ENCODE data around the gene MROH8. TPM values are rescaled to one million over a fixed set of nuclear protein-coding genes. Genes with fewer than 3 reads are reported as not detected.
"Not testable (repeated sequence)": the region's sequence is repeated elsewhere in the genome, so short reads cannot be mapped to it uniquely, and the experiment has no call there.

Gene MROH8
- polyA plus RNA-seq, 3 donors: 6.9 to 7.9 (median 6.9) TPM

DNA sequence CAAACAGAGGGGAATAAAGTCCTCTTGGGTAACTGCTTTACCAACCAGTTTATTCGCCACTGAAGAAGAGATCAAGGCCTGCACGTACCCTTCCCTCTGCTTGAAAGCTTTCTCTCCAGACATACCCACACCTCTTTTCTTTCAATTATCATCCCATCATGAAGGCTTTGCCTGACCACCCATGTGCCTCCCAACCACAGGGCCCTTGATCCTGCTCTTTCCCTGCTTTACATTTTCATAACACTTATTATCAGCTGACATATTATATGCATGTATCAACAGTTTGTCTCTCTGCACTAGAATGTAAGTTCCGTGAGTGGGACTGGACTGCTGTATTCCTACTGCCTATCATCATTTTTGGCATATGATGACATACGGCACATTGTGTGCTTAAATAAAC is 21.1 kb downstream of the MROH8 start:
- DNase-seq (ENCODE audit: low read depth in 3 of 3, low spot score in 2 of 3): no peak

DNA sequence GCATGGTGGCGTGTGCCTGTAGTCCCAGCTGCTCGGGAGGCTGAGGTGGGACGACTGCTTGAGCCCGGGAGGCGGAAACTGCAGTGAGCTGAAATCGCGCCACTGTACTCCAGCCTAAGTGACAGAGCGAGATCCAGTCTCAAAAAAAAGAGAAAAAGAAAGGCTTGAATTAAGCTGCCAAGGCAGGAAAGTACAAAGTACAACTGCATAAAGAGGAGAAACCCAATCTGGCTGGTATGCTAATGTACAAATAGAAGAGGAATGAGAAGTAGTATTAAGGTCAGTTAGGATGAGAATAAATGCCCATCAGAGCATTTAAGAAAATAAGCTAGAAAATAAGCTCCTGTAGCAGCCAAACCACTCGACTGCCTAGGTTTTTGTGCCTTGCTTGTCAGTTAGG is 23.4 kb downstream of the MROH8 start:
- no peak for DNase-seq (ENCODE audit: low read depth in 3 of 3, low spot score in 2 of 3)

GRCh38 chr20:37154684-37155298 is 24.6 kb downstream of the MROH8 start:
- no peak for DNase-seq (ENCODE audit: low read depth in 3 of 3, low spot score in 2 of 3)

DNA sequence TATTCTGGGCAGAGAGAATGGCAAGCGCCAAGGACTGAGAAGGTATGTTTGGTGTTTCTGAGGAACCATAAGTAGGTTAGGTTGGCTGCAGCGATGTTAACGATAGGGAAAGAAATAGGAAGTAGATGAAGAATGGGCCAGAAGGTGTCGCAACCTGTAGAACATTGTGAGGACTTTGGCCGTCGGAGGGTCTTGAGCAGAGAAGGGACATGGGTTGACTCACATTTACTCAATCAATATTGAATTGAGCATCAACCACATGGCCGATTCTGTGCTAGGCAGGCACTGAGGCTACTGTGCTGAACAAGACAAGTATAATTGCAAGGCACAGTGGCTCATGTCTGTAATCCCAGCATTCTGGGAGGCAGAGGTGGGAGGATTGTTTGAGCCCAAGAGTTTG is 27.1 kb downstream of the MROH8 start:
- DNase-seq (ENCODE audit: low read depth in 3 of 3, low spot score in 2 of 3): no peak

DNA sequence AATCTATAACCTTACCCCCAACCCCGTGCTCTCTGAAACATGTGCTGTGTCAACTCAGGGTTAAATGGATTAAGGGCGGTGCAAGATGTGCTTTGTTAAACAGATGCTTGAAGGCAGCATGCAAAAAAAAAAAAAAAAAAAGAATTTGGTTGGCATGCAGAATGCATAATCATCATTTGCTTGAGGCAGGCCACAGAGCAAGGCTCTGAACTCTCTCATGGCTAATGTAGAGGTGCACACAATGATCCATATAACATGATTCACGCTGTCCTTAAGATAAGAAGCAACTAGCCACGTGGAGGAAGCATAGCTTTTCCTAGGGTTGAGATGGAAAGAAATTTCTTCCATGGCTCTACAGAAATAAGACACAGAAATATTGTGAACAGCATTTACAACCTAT is 27.8 kb downstream of the MROH8 start:
- no peak for DNase-seq (ENCODE audit: low read depth in 3 of 3, low spot score in 2 of 3)

GRCh38 chr20:37150864-37151263 is 28.5 kb downstream of the MROH8 start:
- not testable (repeated sequence) for DNase-seq (ENCODE audit: low read depth in 3 of 3, low spot score in 2 of 3)

GRCh38 chr20:37147250-37147649 is 32.1 kb downstream of the MROH8 start:
- no peak for DNase-seq (ENCODE audit: low read depth in 3 of 3, low spot score in 2 of 3)

DNA sequence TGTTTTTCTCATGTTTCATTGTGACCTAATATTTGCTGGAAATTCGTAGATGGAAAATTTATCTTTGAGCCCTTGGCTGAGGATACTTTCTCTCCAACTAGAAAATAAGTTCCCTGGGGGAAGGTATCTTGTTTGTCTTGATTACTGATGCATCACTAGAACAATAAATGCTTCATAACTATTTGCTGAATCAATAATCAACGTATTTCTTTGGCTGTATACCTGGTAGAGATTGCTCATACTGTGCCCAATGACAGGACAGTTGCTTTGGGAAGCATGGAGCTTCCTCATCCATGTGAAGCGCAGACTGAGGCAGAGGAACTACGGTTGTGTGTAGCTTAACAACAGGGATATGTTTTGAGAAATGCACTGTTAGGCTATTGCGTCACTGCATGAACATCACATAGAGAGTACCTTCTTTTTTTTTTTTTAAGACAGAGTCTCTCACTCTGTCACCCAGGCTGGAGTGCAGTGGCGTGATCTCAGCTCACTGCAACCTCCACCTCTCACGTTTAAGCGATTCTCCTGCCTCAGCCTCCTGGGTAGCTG is 34.4 kb downstream of the MROH8 start:
- DNase-seq (ENCODE audit: low read depth in 3 of 3, low spot score in 2 of 3): no peak

- DNase-seq (ENCODE audit: low read depth in 3 of 3, low spot score in 2 of 3): no peak
These were observed 36.6 kb downstream of the MROH8 start for GRCh38 chr20:37142708-37143107.

DNA sequence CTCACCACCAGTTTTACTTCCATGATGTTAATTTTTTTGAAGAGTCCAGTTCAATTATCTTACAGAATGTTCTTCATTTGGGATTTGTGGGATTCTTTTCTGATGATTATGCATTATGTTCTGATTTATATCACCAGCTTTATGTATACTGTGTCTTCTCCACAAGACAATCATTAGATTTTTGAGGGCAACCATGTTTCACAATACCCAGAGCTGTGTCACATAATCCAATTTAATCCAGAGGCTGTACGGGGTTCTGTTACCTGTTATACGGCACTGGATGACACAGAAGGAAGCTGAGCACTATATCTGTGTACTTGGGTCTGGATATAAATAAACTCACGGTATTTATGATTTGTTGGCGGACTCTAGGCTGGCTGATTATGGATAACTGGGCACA is 41.8 kb downstream of the MROH8 start:
- no peak for DNase-seq (ENCODE audit: low read depth in 3 of 3, low spot score in 2 of 3)

DNA sequence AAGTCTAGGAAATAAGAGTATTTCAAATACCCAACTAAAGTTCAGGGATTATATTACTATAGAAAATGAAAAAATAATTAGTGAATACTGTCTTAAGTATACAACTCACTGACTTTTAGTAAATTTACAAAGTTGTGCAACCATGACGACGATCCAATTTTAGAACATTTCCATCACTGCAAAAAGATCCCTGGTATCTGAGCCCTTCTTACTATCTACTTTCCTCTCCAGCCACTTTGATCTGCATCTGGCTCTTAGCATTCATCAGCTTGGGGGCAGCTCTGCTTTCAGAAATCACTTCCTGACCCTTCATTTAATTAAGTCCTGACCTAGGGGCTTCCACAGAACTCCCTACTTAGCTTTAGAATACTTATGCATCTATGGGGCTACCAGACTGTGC is 45.4 kb downstream of the MROH8 start:
- DNase-seq (ENCODE audit: low read depth in 3 of 3, low spot score in 2 of 3): no peak

DNA sequence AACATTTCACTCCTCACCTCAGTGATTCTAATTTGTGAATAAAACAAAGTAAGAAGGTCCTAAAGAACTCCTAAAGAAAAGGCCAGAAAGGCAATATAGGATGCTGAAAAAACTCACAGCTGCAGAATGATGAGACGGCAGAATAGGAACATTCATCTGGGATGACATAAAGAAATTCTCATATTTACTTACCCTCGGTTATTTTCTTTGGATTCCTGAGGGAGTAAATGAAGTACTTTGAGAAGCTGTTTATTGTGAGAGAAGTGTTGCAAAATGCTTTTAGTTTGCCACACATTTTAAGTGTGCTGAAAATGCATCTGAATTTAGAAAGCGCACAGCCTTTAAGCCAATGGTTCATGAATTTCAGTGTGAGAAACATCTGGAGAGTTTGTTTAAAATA is 47.9 kb downstream of the MROH8 start:
- no peak for DNase-seq (ENCODE audit: low read depth in 3 of 3, low spot score in 2 of 3)

- DNase-seq (ENCODE audit: low read depth in 3 of 3, low spot score in 2 of 3): no peak
These were observed 50.5 kb downstream of the MROH8 start for GRCh38 chr20:37128803-37129202.

DNA sequence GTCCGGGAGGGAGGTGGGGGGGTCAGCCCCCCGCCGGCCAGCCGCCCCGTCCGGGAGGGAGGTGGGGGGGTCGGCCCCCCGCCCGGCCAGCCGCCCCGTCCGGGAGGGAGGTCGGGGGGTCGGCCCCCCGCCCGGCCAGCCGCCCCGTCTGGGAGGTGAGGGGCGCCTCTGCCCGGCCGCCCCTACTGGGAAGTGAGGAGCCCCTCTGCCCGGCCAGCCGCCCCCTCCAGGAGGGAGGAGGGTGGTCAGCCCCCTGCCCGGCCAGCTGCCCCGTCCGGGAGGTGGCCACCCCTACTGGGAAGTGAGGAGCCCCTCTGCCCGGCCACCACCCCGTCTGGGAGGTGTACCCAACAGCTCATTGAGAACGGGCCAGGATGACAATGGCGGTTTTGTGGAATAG is 53.1 kb downstream of the MROH8 start:
- DNase-seq (ENCODE audit: low read depth in 3 of 3, low spot score in 2 of 3): not testable (repeated sequence)

GRCh38 chr20:37123441-37123840 is 55.9 kb downstream of the MROH8 start:
- no peak for DNase-seq (ENCODE audit: low read depth in 3 of 3, low spot score in 2 of 3)

- no peak for DNase-seq (ENCODE audit: low read depth in 3 of 3, low spot score in 2 of 3)
These were observed 58.9 kb downstream of the MROH8 start for GRCh38 chr20:37120497-37120896.

- no peak for DNase-seq (ENCODE audit: low read depth in 3 of 3, low spot score in 2 of 3)
These were observed 59.9 kb downstream of the MROH8 start for GRCh38 chr20:37119356-37120036.

GRCh38 chr20:37114012-37114411 is 65.3 kb downstream of the MROH8 start:
- no peak for DNase-seq (ENCODE audit: low read depth in 3 of 3, low spot score in 2 of 3)

DNA sequence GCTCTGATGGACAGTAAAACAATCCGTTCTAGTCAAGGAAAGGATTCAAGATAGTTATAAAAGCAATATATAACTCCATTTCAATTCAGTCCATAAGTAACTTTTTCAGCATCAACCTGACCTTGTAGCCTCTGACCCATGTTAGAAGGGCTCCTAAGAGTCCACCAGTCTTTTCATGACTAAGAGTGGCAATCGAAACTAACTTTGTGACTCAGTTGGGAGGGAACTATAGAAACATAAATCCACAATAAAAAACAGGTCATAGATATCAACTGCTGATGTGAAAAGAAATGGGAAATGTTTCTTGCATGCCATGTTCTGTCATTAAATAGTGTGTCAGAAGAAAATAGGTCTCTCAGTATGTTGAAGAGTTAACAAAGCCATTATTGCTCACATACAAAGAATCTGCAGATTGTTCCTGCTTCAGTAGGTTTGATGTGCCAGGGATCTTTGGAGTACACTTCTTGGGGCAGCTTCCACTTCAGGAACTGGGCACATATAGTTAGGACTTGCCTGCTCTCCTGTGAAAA is 67.4 kb downstream of the MROH8 start:
- no peak for DNase-seq (ENCODE audit: low read depth in 3 of 3, low spot score in 2 of 3)

DNA sequence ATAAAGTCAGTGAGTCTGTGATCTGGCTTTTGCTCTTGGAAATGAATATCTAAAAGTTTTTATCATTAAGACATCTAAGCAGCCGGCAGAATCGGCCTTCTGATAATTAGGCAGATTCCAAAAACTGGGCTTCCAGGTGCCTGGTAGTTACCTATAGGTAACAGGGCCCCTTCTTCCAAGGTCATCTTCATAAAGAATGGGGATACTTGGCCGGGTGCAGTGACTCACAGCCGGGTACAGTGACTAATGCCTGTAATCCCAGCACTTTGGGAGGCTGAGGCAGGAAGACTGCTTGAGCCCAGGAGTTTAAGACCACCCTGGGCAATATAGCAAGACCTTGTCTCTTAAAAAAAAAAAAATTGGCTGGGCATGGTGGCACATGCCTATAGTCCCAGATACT is 70.7 kb downstream of the MROH8 start:
- no peak for DNase-seq (ENCODE audit: low read depth in 3 of 3, low spot score in 2 of 3)

DNA sequence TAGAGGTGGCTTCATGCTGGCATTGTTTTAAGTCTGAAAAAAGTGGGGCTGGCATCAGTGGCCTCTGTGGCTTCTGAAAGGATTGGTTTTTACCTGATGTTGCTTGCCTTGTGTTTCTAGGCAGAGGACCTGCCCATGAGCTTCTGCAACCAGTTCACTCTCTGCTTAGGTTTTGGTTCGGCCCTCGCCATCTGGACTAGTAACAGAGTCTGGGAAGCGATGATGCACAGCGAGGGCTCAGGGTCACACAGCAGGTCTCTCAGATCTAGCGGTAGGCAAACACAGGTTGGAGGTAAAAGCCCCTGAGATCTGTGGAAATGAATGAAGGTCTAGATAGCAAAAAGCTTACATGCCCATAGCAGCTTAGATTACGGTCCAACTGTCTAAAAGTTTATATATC is 76.8 kb downstream of the MROH8 start:
- no peak for DNase-seq (ENCODE audit: low read depth in 3 of 3, low spot score in 2 of 3)

GRCh38 chr20:37096415-37097041 is 82.8 kb downstream of the MROH8 start:
- peak in 1 of 3 donors; percentile 6 for DNase-seq (ENCODE audit: low read depth in 3 of 3, low spot score in 2 of 3)
